Measurements from ENCODE around the gene FUT1.
"Not testable (repeated sequence)": the region's sequence is repeated elsewhere in the genome, so short reads cannot be mapped to it uniquely, and the experiment has no call there.

The FUT1 gene

DNA sequence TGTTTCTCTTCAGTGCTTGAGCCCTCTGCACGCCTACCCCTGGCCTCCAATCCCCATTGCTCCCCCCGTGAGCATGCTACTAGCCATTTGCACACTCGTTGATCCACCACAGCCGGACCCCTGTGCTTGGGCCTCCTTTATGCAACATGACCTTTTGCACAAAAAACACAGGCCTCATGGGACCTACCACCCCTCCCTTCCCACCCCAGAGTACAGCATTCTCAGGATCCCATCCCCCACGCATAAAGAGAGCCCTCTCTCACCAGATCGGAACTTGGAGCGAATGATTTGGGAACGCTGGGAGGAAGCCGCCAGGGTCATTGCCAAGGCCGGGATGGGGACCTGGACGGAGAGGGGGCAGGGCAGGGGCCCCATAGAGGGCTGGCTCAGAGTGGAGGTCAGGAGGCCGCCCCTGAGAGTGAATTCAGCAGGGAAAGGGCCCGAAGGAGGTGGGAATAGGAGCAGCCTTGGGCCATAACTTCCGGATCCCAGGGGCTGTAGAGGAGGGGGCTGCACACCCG, 33.7 kb downstream of the FUT1 start:
- in situ Hi-C loops (cut with MboI; ENCODE audit: low sequenced_read_pairs) = no loop called here

- in situ Hi-C loops (cut with MboI; ENCODE audit: low sequenced_read_pairs) = not testable (repeated sequence)
Observed at GRCh38 chr19:48718106-48718505, 34.3 kb downstream of the FUT1 start.

DNA sequence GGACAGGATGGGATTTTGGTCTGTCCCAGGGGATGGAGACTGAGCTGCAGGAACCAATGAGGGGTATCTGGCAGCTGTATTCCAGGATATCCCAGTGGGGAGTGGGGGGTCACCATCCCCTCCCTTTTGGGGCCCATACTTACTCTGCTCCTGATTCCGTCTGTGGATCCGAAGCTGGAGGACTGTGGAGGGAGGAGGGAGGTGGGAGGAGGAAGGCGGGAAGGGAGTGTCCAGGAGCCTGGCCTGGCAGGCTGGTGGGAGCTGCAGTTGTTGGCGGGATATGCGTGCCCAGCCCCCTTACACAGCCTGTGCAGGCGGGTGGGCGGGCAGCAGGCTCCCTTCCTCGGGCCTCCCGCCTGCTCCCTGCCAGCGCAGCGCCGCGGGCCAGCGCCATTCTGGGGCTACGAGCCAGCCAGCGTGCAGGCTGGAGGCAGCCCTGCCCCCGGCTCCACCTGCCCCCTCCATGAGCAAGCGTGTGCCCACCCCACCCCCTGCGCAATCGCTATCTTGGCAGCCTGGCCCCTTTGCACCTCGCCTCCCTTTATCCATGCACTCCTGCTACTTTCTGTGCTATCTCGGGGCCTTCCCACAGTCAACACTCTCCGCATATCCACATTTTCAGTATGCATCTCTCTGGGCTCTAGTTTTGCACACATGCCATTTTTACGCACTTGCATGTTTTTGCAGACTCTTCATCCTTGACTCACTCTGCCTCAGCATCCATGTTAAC, 35.7 kb downstream of the FUT1 start:
- in situ Hi-C loops (cut with MboI; ENCODE audit: low sequenced_read_pairs) = no loop called here

- in situ Hi-C loops (cut with MboI; ENCODE audit: low sequenced_read_pairs) = no loop called here
Observed at GRCh38 chr19:48715681-48716171, 36.7 kb downstream of the FUT1 start.

DNA sequence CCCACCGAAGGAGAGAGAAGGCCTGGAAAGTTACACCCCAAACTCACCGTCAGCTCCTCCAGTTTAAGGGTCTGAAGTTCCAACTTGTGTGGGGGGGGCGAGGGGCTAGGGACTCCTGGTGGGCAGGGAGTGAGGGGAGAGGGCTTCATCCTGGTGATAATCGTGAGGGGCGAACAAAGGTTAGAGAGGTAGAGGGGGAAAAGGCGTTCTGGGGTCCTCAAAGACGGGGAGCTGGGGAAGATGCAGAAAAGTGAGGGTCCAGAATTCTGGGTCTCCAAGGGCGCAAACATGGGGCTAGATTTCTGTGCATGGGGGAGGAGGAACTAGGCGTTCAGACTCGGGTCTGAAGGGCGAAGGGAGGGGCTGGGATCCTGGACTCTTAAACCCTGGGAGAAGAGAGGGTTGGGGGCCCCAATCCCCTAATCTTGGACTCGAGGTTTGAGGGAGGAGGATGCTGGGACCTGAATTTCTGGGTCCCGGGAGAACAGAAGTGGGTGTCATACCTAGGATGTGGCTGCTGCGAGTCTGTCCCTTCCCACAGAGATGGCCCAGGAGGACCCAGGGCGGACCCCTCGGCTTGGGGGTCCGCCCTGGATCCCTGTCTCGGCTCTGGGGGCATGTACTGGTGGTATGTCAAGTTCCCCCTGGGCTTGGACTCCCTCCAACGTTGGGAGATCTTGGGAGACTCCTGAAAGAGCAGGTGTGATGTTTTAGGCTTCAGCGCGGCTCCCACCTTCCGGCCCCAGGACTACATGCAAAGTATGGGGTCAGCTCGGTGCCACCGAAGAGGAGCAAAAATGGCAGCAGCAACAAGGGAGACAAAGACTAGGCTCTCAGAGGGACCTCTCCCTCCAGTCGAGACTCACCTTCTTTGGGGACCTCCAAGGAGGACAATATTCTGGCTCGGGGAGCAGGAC, 37.4 kb downstream of the FUT1 start:
- in situ Hi-C loops (cut with MboI; ENCODE audit: low sequenced_read_pairs) = no loop called here

GRCh38 chr19:48713864-48714755, 38.3 kb downstream of the FUT1 start:
- in situ Hi-C loops (cut with MboI; ENCODE audit: low sequenced_read_pairs) = no loop called here

GRCh38 chr19:48713041-48713863, 39.2 kb downstream of the FUT1 start:
- in situ Hi-C loops (cut with MboI; ENCODE audit: low sequenced_read_pairs) = no loop called here

DNA sequence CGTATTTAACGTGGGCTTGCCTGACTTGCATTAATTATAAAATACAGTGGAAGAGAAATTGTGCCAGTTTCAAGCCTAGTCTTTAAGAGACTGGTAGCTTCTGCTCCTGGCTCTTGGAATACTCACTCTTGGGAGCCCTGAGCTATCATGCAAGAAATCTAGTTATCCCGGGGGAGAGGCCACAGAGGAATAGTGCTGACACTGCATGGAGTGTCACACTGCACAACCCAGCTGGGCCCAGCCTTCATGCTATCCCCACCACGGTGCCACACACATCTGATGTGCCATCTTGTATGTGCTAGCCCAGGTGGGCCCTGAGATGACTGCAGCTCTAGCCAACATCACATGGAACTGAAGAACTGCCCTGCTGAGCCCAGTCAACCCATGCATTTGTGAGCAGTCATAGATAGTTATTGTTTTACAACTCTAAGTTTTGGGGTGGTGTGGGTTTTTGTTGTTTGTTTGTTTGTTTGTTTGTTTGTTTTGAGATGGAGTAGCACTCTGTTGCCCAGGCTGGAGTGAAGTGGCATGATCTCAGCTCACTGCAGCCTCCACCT, 41.3 kb downstream of the FUT1 start:
- in situ Hi-C loops (cut with MboI; ENCODE audit: low sequenced_read_pairs) = no loop called here

- in situ Hi-C loops (cut with MboI; ENCODE audit: low sequenced_read_pairs) = no loop called here
Observed at GRCh38 chr19:48708471-48708870, 44.0 kb downstream of the FUT1 start.

DNA sequence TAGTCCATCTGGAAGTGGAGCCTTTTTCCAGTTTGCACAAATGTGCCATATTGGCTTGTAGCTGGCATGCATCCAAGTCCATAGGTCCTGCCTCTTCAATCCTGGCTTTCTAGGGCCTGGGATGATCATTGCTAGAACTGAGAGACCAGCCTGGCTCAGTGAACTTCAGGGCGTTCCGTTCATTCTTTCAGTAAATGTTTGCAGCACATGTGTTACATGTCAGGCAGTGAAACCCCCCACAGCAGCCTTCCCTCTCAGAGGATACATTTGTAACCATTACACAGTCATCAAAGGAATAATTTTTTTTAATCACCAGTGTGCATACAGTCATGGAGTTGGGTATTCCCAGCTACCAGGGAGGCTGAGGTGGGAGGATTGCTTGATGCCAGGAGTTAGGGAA, 47.0 kb downstream of the FUT1 start:
- in situ Hi-C loops (cut with MboI; ENCODE audit: low sequenced_read_pairs) = no loop called here

GRCh38 chr19:48703316-48703715, 49.1 kb downstream of the FUT1 start:
- in situ Hi-C loops (cut with MboI; ENCODE audit: low sequenced_read_pairs) = no loop called here

GRCh38 chr19:48702701-48703100, 49.7 kb downstream of the FUT1 start:
- in situ Hi-C loops (cut with MboI; ENCODE audit: low sequenced_read_pairs) = no loop called here

DNA sequence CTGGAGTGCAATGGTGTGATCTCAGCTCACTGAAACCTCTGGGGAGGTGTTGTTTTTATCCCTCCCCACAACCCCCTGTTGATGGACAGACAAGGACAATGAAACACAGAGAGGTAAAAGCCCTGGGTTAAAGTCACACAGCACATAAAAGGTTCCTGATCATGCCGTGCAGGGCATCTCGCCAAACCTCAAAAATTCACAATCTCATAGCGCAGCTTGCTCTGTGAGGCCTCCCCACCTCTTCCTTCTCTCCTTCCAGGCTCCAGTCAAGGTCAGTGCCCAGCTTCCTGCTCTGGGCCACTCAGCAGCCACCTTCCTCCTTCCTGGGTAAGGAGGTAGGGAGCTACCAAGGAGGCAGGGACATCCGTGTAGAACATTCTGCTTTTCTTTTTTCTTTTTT, 54.4 kb downstream of the FUT1 start:
- in situ Hi-C loops (cut with MboI; ENCODE audit: low sequenced_read_pairs) = no loop called here

Data from hTERT RPE-1 (cell line).